IPS-NIHi7 (cell line): ENCODE measurements around the gene MAST4.

Experiments used
- DNase-seq: peaks from one replicate; pipeline ENCODE4 v3.0.0; 2012; ENCODE audit warnings: mixed read lengths; ENCODE audit errors: extremely low spot score

Gene MAST4

GRCh38 chr5:67189931-67190330 lies 593.7 kb downstream of the MAST4 start:
- no peak for DNase-seq

- DNase-seq: no peak
Observed at GRCh38 chr5:67190410-67190809, 594.2 kb downstream of the MAST4 start.

- peak; percentile 31 for DNase-seq
Observed at GRCh38 chr5:67190861-67191260, 594.7 kb downstream of the MAST4 start.

- DNase-seq: no peak
Observed at GRCh38 chr5:67192719-67193438, 596.7 kb downstream of the MAST4 start.

GRCh38 chr5:67193439-67193807 lies 597.2 kb downstream of the MAST4 start:
- DNase-seq: no peak

GRCh38 chr5:67194166-67194565 lies 598.0 kb downstream of the MAST4 start:
- no peak for DNase-seq

GRCh38 chr5:67195406-67196275 lies 599.4 kb downstream of the MAST4 start:
- DNase-seq: no peak

- DNase-seq: no peak
Observed at GRCh38 chr5:67196537-67197059, 600.4 kb downstream of the MAST4 start, which contains the start of gene CD180. Gene CD180, minus strand, starts transcription at chr5:67196799. Its CDS starts 158 bp downstream, at chr5:67196641.

GRCh38 chr5:67197536-67197935 lies 601.3 kb downstream of the MAST4 start:
- no peak for DNase-seq

- DNase-seq: no peak
Observed at GRCh38 chr5:67198917-67199316, 602.7 kb downstream of the MAST4 start.

- no peak for DNase-seq
Observed at GRCh38 chr5:67199859-67200258, 603.7 kb downstream of the MAST4 start.

- DNase-seq: no peak
Observed at GRCh38 chr5:67200809-67201562, 604.8 kb downstream of the MAST4 start.

- DNase-seq: no peak
Observed at GRCh38 chr5:67201897-67202549, 605.8 kb downstream of the MAST4 start.

- DNase-seq: no peak
Observed at GRCh38 chr5:67202828-67203227, 606.6 kb downstream of the MAST4 start.

GRCh38 chr5:67203701-67204074 lies 607.5 kb downstream of the MAST4 start:
- DNase-seq: no peak

GRCh38 chr5:67204821-67205220 lies 608.6 kb downstream of the MAST4 start:
- DNase-seq: no peak

- DNase-seq: no peak
Observed at GRCh38 chr5:67205981-67206380, 609.8 kb downstream of the MAST4 start.

- no peak for DNase-seq
Observed at GRCh38 chr5:67206461-67206860, 610.3 kb downstream of the MAST4 start.

- DNase-seq: no peak
Observed at GRCh38 chr5:67206929-67207328, 610.7 kb downstream of the MAST4 start.

GRCh38 chr5:67208403-67208802 lies 612.2 kb downstream of the MAST4 start:
- DNase-seq: no peak

- peak; percentile 89 for DNase-seq
Observed at GRCh38 chr5:67209141-67209771, 613.1 kb downstream of the MAST4 start.
